Vagina (tissue), 2 donors: ENCODE data around the gene CFTR.

ENCODE experiments used
- CTCF ChIP-seq, 3 experiments: fragments of 450-650 bp in 2 of 3; fragments of 200-600 bp in 1 of 3; sonication (generic) in 1 of 3; IDR thresholded peaks; one replicate each; pipeline ENCODE4 v1.5.1; 2017 to 2019; ENCODE audit warnings: antibody characterized with exemption in 3 of 3, mild to moderate bottlenecking in 2 of 3, moderate library complexity in 2 of 3
- POLR2A ChIP-seq, 2 donors: fragments of 450-650 bp; IDR thresholded peaks; one replicate each; pipeline ENCODE4 v1.6.1; 2017; ENCODE audit warnings: antibody characterized with exemption in 2 of 2, mild to moderate bottlenecking in 2 of 2, moderate library complexity in 2 of 2
- POLR2AphosphoS5 ChIP-seq, 2 donors: sonication (generic); formaldehyde crosslinking; IDR thresholded peaks; one replicate each; pipeline ENCODE4 v1.9.0; 2017; ENCODE audit warnings: antibody characterized with exemption in 2 of 2, mild to moderate bottlenecking in 2 of 2, low read depth in 1 of 2; ENCODE audit not compliant: insufficient read depth in 1 of 2

GRCh38 chr7:117567781-117568180 lies 88.0 kb downstream of the CFTR start:
- TF ChIP-seq CTCF (IDR thresholded peaks at IDR 0.05) (no peak), POLR2A (IDR thresholded peaks at IDR 0.05) (no peak), POLR2AphosphoS5 (IDR thresholded peaks at IDR 0.05; ENCODE audit: insufficient read depth in 1 of 2, low read depth in 1 of 2) (no peak)
